HL-60/S4 treated with phorbol 12-myristate 13-acetate at 8.2 ng/mL for 4 days and 3 days (cell line): Measurements from ENCODE around the gene PRR23C.

ENCODE experiments used
- in situ Hi-C: fragments of 300-500 bp; cut with MboI; formaldehyde crosslinking; loops from 2 replicates; pipeline ENCODE4 v1.15.0; 2022; ENCODE audit warnings: low sequenced_read_pairs

The PRR23C gene

GRCh38 chr3:139005356-139005993, 39.2 kb downstream of the PRR23C start:
- in situ Hi-C loops, result no loop called here

DNA sequence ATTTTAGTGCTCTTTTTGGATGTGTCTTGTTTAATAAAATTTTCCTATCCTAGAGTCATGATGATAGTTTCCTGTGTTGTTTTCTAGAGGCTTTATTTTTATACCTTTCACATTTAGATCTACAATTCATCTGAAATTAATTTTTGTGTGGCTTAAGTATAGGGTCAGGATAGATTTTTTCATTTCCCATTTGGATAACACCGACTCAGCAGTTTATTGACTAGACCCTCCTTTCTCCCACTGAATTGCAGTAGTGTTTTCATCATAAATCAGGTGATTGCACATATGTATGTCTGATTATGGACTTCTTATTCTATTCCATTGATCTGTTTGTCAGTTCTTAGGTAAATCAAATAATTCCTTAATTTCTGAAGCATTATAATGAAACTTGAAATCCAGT, 49.0 kb downstream of the PRR23C start:
- in situ Hi-C loops, result no loop called here
